ENCODE measurements around the gene IKZF1. TPM values are rescaled to one million over a fixed set of nuclear protein-coding genes. Genes with fewer than 3 reads are reported as not detected.

Gene IKZF1
- total and polyA plus RNA-seq, 2 donors = 99.0 to 124 TPM

GRCh38 chr7:50267525-50268041 lies 36.9 kb upstream of the IKZF1 start:
- WGBS = 13% methylated on average over 2 of the region's 2 CpGs
- peaks cover 67 to 85% of the 10 kb centered on the region in 2 donors for H3K4me1 ChIP-seq (ENCODE audit: control insufficient read depth in 2 of 2, insufficient read depth in 2 of 2, low read length in 2 of 2)
- DNase-seq (ENCODE audit: low read depth in 6 of 9, low spot score in 9 of 9) = peak in 1 of 9 donors; percentile 37
- H3K27me3 ChIP-seq (ENCODE audit: control insufficient read depth in 2 of 2, insufficient read depth in 1 of 2, low read length in 1 of 2) = no peaks in the 10 kb centered on the region
- H3K9me3 ChIP-seq (ENCODE audit: control insufficient read depth in 2 of 2, insufficient read depth in 1 of 2, low read length in 1 of 2) = peaks cover 0 to 5% of the 10 kb centered on the region in 2 donors
- H3K4me3 ChIP-seq (ENCODE audit: low read length in 2 of 2) = peak overlapping the region; percentile 1 to 20
- H3K36me3 ChIP-seq (ENCODE audit: control insufficient read depth in 2 of 2, insufficient read depth in 2 of 2, low read length in 1 of 2) = peaks cover 0 to 4% of the 10 kb centered on the region in 2 donors
- peak overlapping the region; percentile 97 to 98 for H3K27ac ChIP-seq (ENCODE audit: low read depth in 1 of 2, low read length in 1 of 2)

- H3K36me3 ChIP-seq (ENCODE audit: control insufficient read depth in 2 of 2, insufficient read depth in 2 of 2, low read length in 1 of 2) = peaks cover 0 to 4% of the 10 kb centered on the region in 2 donors
Measured at GRCh38 chr7:50268223-50268622, 36.3 kb upstream of the IKZF1 start.

GRCh38 chr7:50268990-50269389 lies 35.5 kb upstream of the IKZF1 start:
- H3K27ac ChIP-seq (ENCODE audit: low read depth in 1 of 2, low read length in 1 of 2) = peak overlapping the region; percentile 97 to 98
- WGBS = 78% methylated on average over 3 of the region's 3 CpGs
- H3K4me3 ChIP-seq (ENCODE audit: low read length in 2 of 2) = no peak overlapping the region
- no peaks in the 10 kb centered on the region for H3K27me3 ChIP-seq (ENCODE audit: control insufficient read depth in 2 of 2, insufficient read depth in 1 of 2, low read length in 1 of 2)
- DNase-seq (ENCODE audit: low read depth in 6 of 9, low spot score in 9 of 9) = peak in 1 of 9 donors; percentile 46
- peaks cover 0 to 5% of the 10 kb centered on the region in 2 donors for H3K9me3 ChIP-seq (ENCODE audit: control insufficient read depth in 2 of 2, insufficient read depth in 1 of 2, low read length in 1 of 2)
- peaks cover 71 to 87% of the 10 kb centered on the region in 2 donors for H3K4me1 ChIP-seq (ENCODE audit: control insufficient read depth in 2 of 2, insufficient read depth in 2 of 2, low read length in 2 of 2)
- peaks cover 0 to 4% of the 10 kb centered on the region in 2 donors for H3K36me3 ChIP-seq (ENCODE audit: control insufficient read depth in 2 of 2, insufficient read depth in 2 of 2, low read length in 1 of 2)

More at GRCh38 chr7:50268223-50268622, 36.3 kb upstream of the IKZF1 start:
- H3K4me3 ChIP-seq (ENCODE audit: low read length in 2 of 2) = no peak overlapping the region
- H3K27me3 ChIP-seq (ENCODE audit: control insufficient read depth in 2 of 2, insufficient read depth in 1 of 2, low read length in 1 of 2) = no peaks in the 10 kb centered on the region
- H3K27ac ChIP-seq (ENCODE audit: low read depth in 1 of 2, low read length in 1 of 2) = peak overlapping the region; percentile 97 to 98
- 24% methylated on average over 4 of the region's 4 CpGs for WGBS
- peak in 3 of 9 donors; percentile 58 to 74 (median 61) for DNase-seq (ENCODE audit: low read depth in 6 of 9, low spot score in 9 of 9)
- peaks cover 0 to 5% of the 10 kb centered on the region in 2 donors for H3K9me3 ChIP-seq (ENCODE audit: control insufficient read depth in 2 of 2, insufficient read depth in 1 of 2, low read length in 1 of 2)
- H3K4me1 ChIP-seq (ENCODE audit: control insufficient read depth in 2 of 2, insufficient read depth in 2 of 2, low read length in 2 of 2) = peaks cover 66 to 85% of the 10 kb centered on the region in 2 donors

GRCh38 chr7:50270531-50271018 lies 33.9 kb upstream of the IKZF1 start:
- DNase-seq (ENCODE audit: low read depth in 6 of 9, low spot score in 9 of 9) = no peak
- peaks cover 64 to 82% of the 10 kb centered on the region in 2 donors for H3K4me1 ChIP-seq (ENCODE audit: control insufficient read depth in 2 of 2, insufficient read depth in 2 of 2, low read length in 2 of 2)
- no peaks in the 10 kb centered on the region for H3K27me3 ChIP-seq (ENCODE audit: control insufficient read depth in 2 of 2, insufficient read depth in 1 of 2, low read length in 1 of 2)
- peak overlapping the region in 1 of 2 donors; percentile 26 for H3K27ac ChIP-seq (ENCODE audit: low read depth in 1 of 2, low read length in 1 of 2)
- no peak overlapping the region for H3K4me3 ChIP-seq (ENCODE audit: low read length in 2 of 2)
- H3K36me3 ChIP-seq (ENCODE audit: control insufficient read depth in 2 of 2, insufficient read depth in 2 of 2, low read length in 1 of 2) = peaks cover 0 to 4% of the 10 kb centered on the region in 2 donors
- H3K9me3 ChIP-seq (ENCODE audit: control insufficient read depth in 2 of 2, insufficient read depth in 1 of 2, low read length in 1 of 2) = peaks cover 0 to 5% of the 10 kb centered on the region in 2 donors
- 69% methylated on average over 5 of the region's 5 CpGs for WGBS

- Histone ChIP-seq H3K36me3 (ENCODE audit: control insufficient read depth in 2 of 2, insufficient read depth in 2 of 2, low read length in 1 of 2) (peaks cover 0 to 4% of the 10 kb centered on the region in 2 donors), H3K27ac (ENCODE audit: low read depth in 1 of 2, low read length in 1 of 2) (no peak overlapping the region), H3K4me3 (ENCODE audit: low read length in 2 of 2) (no peak overlapping the region), H3K9me3 (ENCODE audit: control insufficient read depth in 2 of 2, insufficient read depth in 1 of 2, low read length in 1 of 2) (peaks cover 0 to 5% of the 10 kb centered on the region in 2 donors), H3K27me3 (ENCODE audit: control insufficient read depth in 2 of 2, insufficient read depth in 1 of 2, low read length in 1 of 2) (no peaks in the 10 kb centered on the region), H3K4me1 (ENCODE audit: control insufficient read depth in 2 of 2, insufficient read depth in 2 of 2, low read length in 2 of 2) (peaks cover 49 to 59% of the 10 kb centered on the region in 2 donors)
- WGBS = 87% methylated on average over 3 of the region's 3 CpGs
- DNase-seq (ENCODE audit: low read depth in 6 of 9, low spot score in 9 of 9) = no peak
Measured at GRCh38 chr7:50272808-50273207, 31.7 kb upstream of the IKZF1 start.

GRCh38 chr7:50273301-50273700 lies 31.2 kb upstream of the IKZF1 start:
- Histone ChIP-seq H3K36me3 (ENCODE audit: control insufficient read depth in 2 of 2, insufficient read depth in 2 of 2, low read length in 1 of 2) (peaks cover 0 to 4% of the 10 kb centered on the region in 2 donors), H3K27me3 (ENCODE audit: control insufficient read depth in 2 of 2, insufficient read depth in 1 of 2, low read length in 1 of 2) (no peaks in the 10 kb centered on the region), H3K9me3 (ENCODE audit: control insufficient read depth in 2 of 2, insufficient read depth in 1 of 2, low read length in 1 of 2) (peaks cover 0 to 5% of the 10 kb centered on the region in 2 donors), H3K4me3 (ENCODE audit: low read length in 2 of 2) (no peak overlapping the region), H3K4me1 (ENCODE audit: control insufficient read depth in 2 of 2, insufficient read depth in 2 of 2, low read length in 2 of 2) (peaks cover 44 to 54% of the 10 kb centered on the region in 2 donors), H3K27ac (ENCODE audit: low read depth in 1 of 2, low read length in 1 of 2) (peak overlapping the region; percentile 5 to 9)
- WGBS = 22% methylated on average over 1 of the region's 1 CpG
- peak in 1 of 9 donors; percentile 38 for DNase-seq (ENCODE audit: low read depth in 6 of 9, low spot score in 9 of 9)

GRCh38 chr7:50273870-50274269 lies 30.6 kb upstream of the IKZF1 start:
- H3K4me1 ChIP-seq (ENCODE audit: control insufficient read depth in 2 of 2, insufficient read depth in 2 of 2, low read length in 2 of 2) = peaks cover 39 to 49% of the 10 kb centered on the region in 2 donors
- no peak overlapping the region for H3K27ac ChIP-seq (ENCODE audit: low read depth in 1 of 2, low read length in 1 of 2)
- 85% methylated on average over 1 of the region's 1 CpG for WGBS
- no peaks in the 10 kb centered on the region for H3K27me3 ChIP-seq (ENCODE audit: control insufficient read depth in 2 of 2, insufficient read depth in 1 of 2, low read length in 1 of 2)
- H3K4me3 ChIP-seq (ENCODE audit: low read length in 2 of 2) = no peak overlapping the region
- DNase-seq (ENCODE audit: low read depth in 6 of 9, low spot score in 9 of 9) = no peak
- peaks cover 0 to 4% of the 10 kb centered on the region in 2 donors for H3K36me3 ChIP-seq (ENCODE audit: control insufficient read depth in 2 of 2, insufficient read depth in 2 of 2, low read length in 1 of 2)
- H3K9me3 ChIP-seq (ENCODE audit: control insufficient read depth in 2 of 2, insufficient read depth in 1 of 2, low read length in 1 of 2) = peaks cover 0 to 5% of the 10 kb centered on the region in 2 donors

- H3K27me3 ChIP-seq (ENCODE audit: control insufficient read depth in 2 of 2, insufficient read depth in 1 of 2, low read length in 1 of 2) = no peaks in the 10 kb centered on the region
- H3K4me1 ChIP-seq (ENCODE audit: control insufficient read depth in 2 of 2, insufficient read depth in 2 of 2, low read length in 2 of 2) = peaks cover 34 to 44% of the 10 kb centered on the region in 2 donors
- H3K9me3 ChIP-seq (ENCODE audit: control insufficient read depth in 2 of 2, insufficient read depth in 1 of 2, low read length in 1 of 2) = peaks cover 0 to 5% of the 10 kb centered on the region in 2 donors
- peaks cover 0 to 4% of the 10 kb centered on the region in 2 donors for H3K36me3 ChIP-seq (ENCODE audit: control insufficient read depth in 2 of 2, insufficient read depth in 2 of 2, low read length in 1 of 2)
- no peak overlapping the region for H3K27ac ChIP-seq (ENCODE audit: low read depth in 1 of 2, low read length in 1 of 2)
- no peak overlapping the region for H3K4me3 ChIP-seq (ENCODE audit: low read length in 2 of 2)
- DNase-seq (ENCODE audit: low read depth in 6 of 9, low spot score in 9 of 9) = no peak
- WGBS = 28% methylated on average over 7 of the region's 7 CpGs
Measured at GRCh38 chr7:50274361-50274760, 30.2 kb upstream of the IKZF1 start.

GRCh38 chr7:50275430-50275829 lies 29.1 kb upstream of the IKZF1 start:
- Histone ChIP-seq H3K36me3 (ENCODE audit: control insufficient read depth in 2 of 2, insufficient read depth in 2 of 2, low read length in 1 of 2) (peaks cover 0 to 3% of the 10 kb centered on the region in 2 donors), H3K27ac (ENCODE audit: low read depth in 1 of 2, low read length in 1 of 2) (no peak overlapping the region), H3K9me3 (ENCODE audit: control insufficient read depth in 2 of 2, insufficient read depth in 1 of 2, low read length in 1 of 2) (peaks cover 0 to 4% of the 10 kb centered on the region in 2 donors), H3K4me3 (ENCODE audit: low read length in 2 of 2) (no peak overlapping the region), H3K27me3 (ENCODE audit: control insufficient read depth in 2 of 2, insufficient read depth in 1 of 2, low read length in 1 of 2) (no peaks in the 10 kb centered on the region), H3K4me1 (ENCODE audit: control insufficient read depth in 2 of 2, insufficient read depth in 2 of 2, low read length in 2 of 2) (peaks cover 23 to 34% of the 10 kb centered on the region in 2 donors)
- DNase-seq (ENCODE audit: low read depth in 6 of 9, low spot score in 9 of 9) = no peak
- WGBS = 97% methylated on average over 4 of the region's 4 CpGs

All from thymus (tissue), 11 donors.